Measurements from ENCODE around the gene DCHS1.
A peak's percentile ranks its signal among the peaks of the same experiment; 100 is the strongest.

The DCHS1 gene

GRCh38 chr11:6674219-6674597 is 18.6 kb upstream of the DCHS1 start:
- H3K4me2 ChIP-seq (ENCODE audit: low read depth, low read length, poor library complexity, severe bottlenecking) = peak overlapping the region; percentile 17
- no peak for TF ChIP-seq EZH2phosphoT487 (IDR thresholded peaks at IDR 0.05; ENCODE audit: borderline replicate concordance)
- TF ChIP-seq, protein P1, sequence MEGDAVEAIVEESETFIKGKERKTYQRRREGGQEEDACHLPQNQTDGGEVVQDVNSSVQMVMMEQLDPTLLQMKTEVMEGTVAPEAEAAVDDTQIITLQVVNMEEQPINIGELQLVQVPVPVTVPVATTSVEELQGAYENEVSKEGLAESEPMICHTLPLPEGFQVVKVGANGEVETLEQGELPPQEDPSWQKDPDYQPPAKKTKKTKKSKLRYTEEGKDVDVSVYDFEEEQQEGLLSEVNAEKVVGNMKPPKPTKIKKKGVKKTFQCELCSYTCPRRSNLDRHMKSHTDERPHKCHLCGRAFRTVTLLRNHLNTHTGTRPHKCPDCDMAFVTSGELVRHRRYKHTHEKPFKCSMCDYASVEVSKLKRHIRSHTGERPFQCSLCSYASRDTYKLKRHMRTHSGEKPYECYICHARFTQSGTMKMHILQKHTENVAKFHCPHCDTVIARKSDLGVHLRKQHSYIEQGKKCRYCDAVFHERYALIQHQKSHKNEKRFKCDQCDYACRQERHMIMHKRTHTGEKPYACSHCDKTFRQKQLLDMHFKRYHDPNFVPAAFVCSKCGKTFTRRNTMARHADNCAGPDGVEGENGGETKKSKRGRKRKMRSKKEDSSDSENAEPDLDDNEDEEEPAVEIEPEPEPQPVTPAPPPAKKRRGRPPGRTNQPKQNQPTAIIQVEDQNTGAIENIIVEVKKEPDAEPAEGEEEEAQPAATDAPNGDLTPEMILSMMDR (conservative IDR thresholded peaks at IDR 0.05; ENCODE audit: low read length) = no peak
- H3K4me1 ChIP-seq (ENCODE audit: insufficient read depth, low read length, poor library complexity, severe bottlenecking) = peaks cover 50% of the 10 kb centered on the region
- no peak overlapping the region for H3K9ac ChIP-seq (ENCODE audit: low read depth, low read length, poor library complexity, severe bottlenecking)
- no peaks in the 10 kb centered on the region; the same call in 1 of the 2 replicates for H3K36me3 ChIP-seq (ENCODE audit: insufficient read depth, low read length)
- H3K9me3 ChIP-seq (ENCODE audit: insufficient read depth, low read depth, low read length) = no peaks in the 10 kb centered on the region
- H3K9me2 ChIP-seq (replicated peaks; ENCODE audit: low read depth, low read length) = no peaks in the 10 kb centered on the region
- H4K20me1 ChIP-seq (ENCODE audit: insufficient read depth, low read length, poor library complexity, severe bottlenecking) = peaks cover 1% of the 10 kb centered on the region
- H2AFZ ChIP-seq (ENCODE audit: low read length) = no peak overlapping the region
- no peaks in the 10 kb centered on the region for H3F3A ChIP-seq (ENCODE audit: low read depth)
- no peak overlapping the region for H3K4me3 ChIP-seq (ENCODE audit: low read length, poor library complexity, severe bottlenecking)
- peaks cover 3% of the 10 kb centered on the region; the same call in 1 of the 2 replicates for H3K79me2 ChIP-seq (ENCODE audit: insufficient read depth, low read length)
- H3K27me3 ChIP-seq (ENCODE audit: insufficient read depth, low read length, poor library complexity, severe bottlenecking) = no peaks in the 10 kb centered on the region

- Histone ChIP-seq H4K20me1 (ENCODE audit: insufficient read depth, low read length, poor library complexity, severe bottlenecking) (no peaks in the 10 kb centered on the region), H3K79me2 (ENCODE audit: insufficient read depth, low read length) (no peaks in the 10 kb centered on the region), H3K9me3 (ENCODE audit: insufficient read depth, low read depth, low read length) (no peaks in the 10 kb centered on the region), H3K9ac (ENCODE audit: low read depth, low read length, poor library complexity, severe bottlenecking) (no peak overlapping the region), H2AFZ (ENCODE audit: low read length) (no peak overlapping the region), H3K27me3 (ENCODE audit: insufficient read depth, low read length, poor library complexity, severe bottlenecking) (no peaks in the 10 kb centered on the region), H3K36me3 (ENCODE audit: insufficient read depth, low read length) (no peaks in the 10 kb centered on the region), H3K9me2 (replicated peaks; ENCODE audit: low read depth, low read length) (no peaks in the 10 kb centered on the region), H3K4me2 (ENCODE audit: low read depth, low read length, poor library complexity, severe bottlenecking) (peak overlapping the region; percentile 17), H3K4me1 (ENCODE audit: insufficient read depth, low read length, poor library complexity, severe bottlenecking) (peaks cover 47% of the 10 kb centered on the region), H3F3A (ENCODE audit: low read depth) (no peaks in the 10 kb centered on the region; the same call in 1 of the 2 replicates), H3K4me3 (ENCODE audit: low read length, poor library complexity, severe bottlenecking) (no peak overlapping the region)
- TF ChIP-seq EZH2phosphoT487 (IDR thresholded peaks at IDR 0.05; ENCODE audit: borderline replicate concordance) = no peak
- TF ChIP-seq, protein P1 (conservative IDR thresholded peaks at IDR 0.05; ENCODE audit: low read length) = no peak
These were observed 18.1 kb upstream of the DCHS1 start for GRCh38 chr11:6673523-6674218.

GRCh38 chr11:6671991-6672390 is 16.4 kb upstream of the DCHS1 start:
- Histone ChIP-seq H3K9ac (ENCODE audit: low read depth, low read length, poor library complexity, severe bottlenecking) (no peak overlapping the region), H3K4me1 (ENCODE audit: insufficient read depth, low read length, poor library complexity, severe bottlenecking) (peaks cover 47% of the 10 kb centered on the region), H3F3A (ENCODE audit: low read depth) (no peaks in the 10 kb centered on the region; the same call in 1 of the 2 replicates), H3K36me3 (ENCODE audit: insufficient read depth, low read length) (no peaks in the 10 kb centered on the region), H3K9me3 (ENCODE audit: insufficient read depth, low read depth, low read length) (no peaks in the 10 kb centered on the region), H4K20me1 (ENCODE audit: insufficient read depth, low read length, poor library complexity, severe bottlenecking) (no peaks in the 10 kb centered on the region), H3K27me3 (ENCODE audit: insufficient read depth, low read length, poor library complexity, severe bottlenecking) (no peaks in the 10 kb centered on the region), H3K4me3 (ENCODE audit: low read length, poor library complexity, severe bottlenecking) (no peak overlapping the region), H3K4me2 (ENCODE audit: low read depth, low read length, poor library complexity, severe bottlenecking) (peak overlapping the region; percentile 12), H3K9me2 (replicated peaks; ENCODE audit: low read depth, low read length) (no peaks in the 10 kb centered on the region), H2AFZ (ENCODE audit: low read length) (no peak overlapping the region), H3K79me2 (ENCODE audit: insufficient read depth, low read length) (no peaks in the 10 kb centered on the region)
- no peak for TF ChIP-seq EZH2phosphoT487 (IDR thresholded peaks at IDR 0.05; ENCODE audit: borderline replicate concordance)
- TF ChIP-seq, protein P1 (conservative IDR thresholded peaks at IDR 0.05; ENCODE audit: low read length) = no peak
